SK-N-SH treated with all-trans-retinoic acid at 6 μM for 48 hours (cell line): Measurements from ENCODE around the gene SRRD.

ENCODE experiments used
- CSDC2 ChIP-seq: fragments of 250-450 bp; sonication (Bioruptor Pico); IDR thresholded peaks from 2 replicates; pipeline ENCODE4 v1.5.0; 2020; ENCODE audit warnings: mild to moderate bottlenecking, moderate library complexity
- ESRRG ChIP-seq: fragments of 250-450 bp; sonication (Bioruptor Pico); IDR thresholded peaks from 2 replicates; pipeline ENCODE4 v1.6.1; 2021; ENCODE audit warnings: mild to moderate bottlenecking
- RARB ChIP-seq: fragments of 250-450 bp; sonication (Bioruptor Pico); IDR thresholded peaks from 2 replicates; pipeline ENCODE4 v1.8.0; 2021; ENCODE audit warnings: mild to moderate bottlenecking, moderate library complexity
- ZNF565 ChIP-seq: fragments of 450-650 bp; formaldehyde crosslinking; conservative IDR thresholded peaks from 2 replicates; pipeline ENCODE4 v1.5.0; 2020; ENCODE audit warnings: low read depth, mild to moderate bottlenecking, moderate library complexity
- ZNF8 ChIP-seq: fragments of 450-650 bp; formaldehyde crosslinking; IDR thresholded peaks from 2 replicates; pipeline ENCODE4 v1.5.0; 2020; ENCODE audit warnings: mild to moderate bottlenecking, moderate library complexity
- TF ChIP-seq, protein P1 (sequence below): fragments of 250-450 bp; sonication (Bioruptor Pico); IDR thresholded peaks from 2 replicates; pipeline ENCODE4 v1.5.0; 2020; ENCODE audit warnings: mild to moderate bottlenecking, moderate library complexity
- TF ChIP-seq, protein P2 (sequence below): fragments of 250-450 bp; sonication (Bioruptor Pico); IDR thresholded peaks from 2 replicates; pipeline ENCODE4 v1.5.1; 2021; ENCODE audit warnings: mild to moderate bottlenecking, moderate library complexity
- TF ChIP-seq, protein P3 (sequence below): fragments of 250-450 bp; sonication (Bioruptor Pico); IDR thresholded peaks from 2 replicates; pipeline ENCODE4 v1.5.1; 2020; ENCODE audit warnings: low read depth, mild to moderate bottlenecking, moderate library complexity

DNA sequence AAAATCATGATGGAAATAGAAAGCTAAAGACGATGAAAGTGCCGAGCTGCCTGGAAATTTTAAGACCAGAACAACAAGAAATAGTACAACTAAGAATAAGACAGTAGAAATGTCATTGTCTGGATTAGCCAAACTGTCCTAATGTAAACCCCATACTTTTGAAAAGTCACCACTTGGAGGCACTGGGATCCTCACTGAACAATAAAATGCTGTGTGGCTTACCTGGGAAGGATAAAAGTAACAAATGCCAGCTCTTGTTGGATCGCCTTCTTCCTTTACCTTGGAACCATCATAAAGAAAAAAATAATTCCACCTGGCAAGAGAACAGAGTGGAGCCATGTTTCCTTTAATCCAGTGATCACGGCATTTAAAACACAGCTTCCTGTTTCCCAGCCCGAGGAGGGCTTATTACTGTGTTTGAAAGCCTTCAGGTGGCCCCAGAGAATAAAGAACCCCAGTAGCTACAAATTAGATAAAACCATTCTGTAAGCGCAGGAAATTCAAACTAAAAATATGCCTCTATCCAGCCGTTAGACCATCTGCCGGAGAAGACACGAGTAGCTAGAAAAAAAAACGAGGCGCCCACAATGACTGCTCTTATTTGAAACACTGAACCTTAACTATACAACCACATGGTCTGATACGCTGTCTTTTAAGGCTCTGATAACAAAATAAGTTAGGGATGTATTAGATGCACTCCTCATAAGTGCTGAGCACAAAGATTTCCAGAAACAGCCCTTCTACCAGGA lies 4.5 kb upstream of the SRRD start:
- TF ChIP-seq, protein P1, sequence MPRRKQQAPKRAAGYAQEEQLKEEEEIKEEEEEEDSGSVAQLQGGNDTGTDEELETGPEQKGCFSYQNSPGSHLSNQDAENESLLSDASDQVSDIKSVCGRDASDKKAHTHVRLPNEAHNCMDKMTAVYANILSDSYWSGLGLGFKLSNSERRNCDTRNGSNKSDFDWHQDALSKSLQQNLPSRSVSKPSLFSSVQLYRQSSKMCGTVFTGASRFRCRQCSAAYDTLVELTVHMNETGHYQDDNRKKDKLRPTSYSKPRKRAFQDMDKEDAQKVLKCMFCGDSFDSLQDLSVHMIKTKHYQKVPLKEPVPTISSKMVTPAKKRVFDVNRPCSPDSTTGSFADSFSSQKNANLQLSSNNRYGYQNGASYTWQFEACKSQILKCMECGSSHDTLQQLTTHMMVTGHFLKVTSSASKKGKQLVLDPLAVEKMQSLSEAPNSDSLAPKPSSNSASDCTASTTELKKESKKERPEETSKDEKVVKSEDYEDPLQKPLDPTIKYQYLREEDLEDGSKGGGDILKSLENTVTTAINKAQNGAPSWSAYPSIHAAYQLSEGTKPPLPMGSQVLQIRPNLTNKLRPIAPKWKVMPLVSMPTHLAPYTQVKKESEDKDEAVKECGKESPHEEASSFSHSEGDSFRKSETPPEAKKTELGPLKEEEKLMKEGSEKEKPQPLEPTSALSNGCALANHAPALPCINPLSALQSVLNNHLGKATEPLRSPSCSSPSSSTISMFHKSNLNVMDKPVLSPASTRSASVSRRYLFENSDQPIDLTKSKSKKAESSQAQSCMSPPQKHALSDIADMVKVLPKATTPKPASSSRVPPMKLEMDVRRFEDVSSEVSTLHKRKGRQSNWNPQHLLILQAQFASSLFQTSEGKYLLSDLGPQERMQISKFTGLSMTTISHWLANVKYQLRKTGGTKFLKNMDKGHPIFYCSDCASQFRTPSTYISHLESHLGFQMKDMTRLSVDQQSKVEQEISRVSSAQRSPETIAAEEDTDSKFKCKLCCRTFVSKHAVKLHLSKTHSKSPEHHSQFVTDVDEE (CRISPR knock-in tag), result no peak
- TF ChIP-seq, protein P2, sequence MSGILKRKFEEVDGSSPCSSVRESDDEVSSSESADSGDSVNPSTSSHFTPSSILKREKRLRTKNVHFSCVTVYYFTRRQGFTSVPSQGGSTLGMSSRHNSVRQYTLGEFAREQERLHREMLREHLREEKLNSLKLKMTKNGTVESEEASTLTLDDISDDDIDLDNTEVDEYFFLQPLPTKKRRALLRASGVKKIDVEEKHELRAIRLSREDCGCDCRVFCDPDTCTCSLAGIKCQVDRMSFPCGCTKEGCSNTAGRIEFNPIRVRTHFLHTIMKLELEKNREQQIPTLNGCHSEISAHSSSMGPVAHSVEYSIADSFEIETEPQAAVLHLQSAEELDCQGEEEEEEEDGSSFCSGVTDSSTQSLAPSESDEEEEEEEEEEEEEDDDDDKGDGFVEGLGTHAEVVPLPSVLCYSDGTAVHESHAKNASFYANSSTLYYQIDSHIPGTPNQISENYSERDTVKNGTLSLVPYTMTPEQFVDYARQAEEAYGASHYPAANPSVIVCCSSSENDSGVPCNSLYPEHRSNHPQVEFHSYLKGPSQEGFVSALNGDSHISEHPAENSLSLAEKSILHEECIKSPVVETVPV, result no peak
- TF ChIP-seq ZNF8 (CRISPR knock-in tag) (no peak), ESRRG (CRISPR knock-in tag) (no peak), ZNF565 (CRISPR knock-in tag) (no peak), RARB (no peak), CSDC2 (CRISPR knock-in tag) (no peak)
- TF ChIP-seq, protein P3, sequence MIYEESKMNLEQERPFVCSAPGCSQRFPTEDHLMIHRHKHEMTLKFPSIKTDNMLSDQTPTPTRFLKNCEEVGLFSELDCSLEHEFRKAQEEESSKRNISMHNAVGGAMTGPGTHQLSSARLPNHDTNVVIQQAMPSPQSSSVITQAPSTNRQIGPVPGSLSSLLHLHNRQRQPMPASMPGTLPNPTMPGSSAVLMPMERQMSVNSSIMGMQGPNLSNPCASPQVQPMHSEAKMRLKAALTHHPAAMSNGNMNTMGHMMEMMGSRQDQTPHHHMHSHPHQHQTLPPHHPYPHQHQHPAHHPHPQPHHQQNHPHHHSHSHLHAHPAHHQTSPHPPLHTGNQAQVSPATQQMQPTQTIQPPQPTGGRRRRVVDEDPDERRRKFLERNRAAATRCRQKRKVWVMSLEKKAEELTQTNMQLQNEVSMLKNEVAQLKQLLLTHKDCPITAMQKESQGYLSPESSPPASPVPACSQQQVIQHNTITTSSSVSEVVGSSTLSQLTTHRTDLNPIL (CRISPR knock-in tag), result no peak
